HCT116 (cell line): ENCODE results near the gene BORCS8. TPM values are rescaled to one million over a fixed set of nuclear protein-coding genes. Genes with fewer than 3 reads are reported as not detected.

ENCODE experiments used
- ATAC-seq: fragments of 200-7000 bp; cut with Tn5 transposase; 2 replicates; pipeline ENCODE4 v1.9.1; 2020; ENCODE audit warnings: mild to moderate bottlenecking, moderate library complexity
- BruUV-seq: library from RNA; stranded (reverse); fragments of 400-500 nt; replicated peaks from 2 replicates; lab custom pipeline; 2021; lab: Mats Ljungman, UMichigan
- CTCF ChIA-PET: fragments of 300-600 bp; sonication (Branson Sonifier 250); formaldehyde crosslinking; loops from one replicate; lab custom pipeline; 2021; ENCODE audit warnings: antibody characterized with exemption; lab: Charles Lee
- POLR2A ChIA-PET: fragments of 300-600, 350-600 bp; sonication (Branson Sonifier 250); formaldehyde crosslinking; loops from one replicate; lab custom pipeline; 2021; ENCODE audit warnings: antibody characterized with exemption; lab: Charles Lee
- RAD21 ChIA-PET, 2 experiments: fragments of 300-600 bp; sonication (Branson Sonifier 250); formaldehyde crosslinking; loops; one replicate each; lab custom pipeline; 2023; ENCODE audit warnings: low total read pairs in 2 of 2; ENCODE audit not compliant: uncharacterized antibody in 2 of 2, unreplicated experiment in 2 of 2, low non-redundant PET in 1 of 2; lab: Charles Lee
- DNase-seq: peaks from one replicate; pipeline ENCODE4 v3.0.0-alpha.2; 2010; ENCODE audit warnings: low read depth, low spot score
- H2AFZ ChIP-seq: fragments of 200-600 bp; shearing (Covaris generic), sonication (generic); 2 replicates; pipeline ENCODE4 v1.6.1; 2017; ENCODE audit warnings: low read depth, mixed run types, mixed read lengths, antibody characterized with exemption, low read length; ENCODE audit not compliant: poor library complexity, severe bottlenecking
- H3K27ac ChIP-seq: 2 replicates; pipeline ENCODE4 v1.5.1; 2012; ENCODE audit warnings: low read depth, low read length
- H3K27me3 ChIP-seq: fragments of 200-600 bp; sonication (generic); 2 replicates; pipeline ENCODE4 v1.6.1; 2016; ENCODE audit warnings: mixed run types, low read length, mixed read lengths; ENCODE audit not compliant: insufficient read depth
- H3K36me3 ChIP-seq, 2 experiments: fragments of 200-500 bp in 1 of 2; fragments of 200-600 bp in 1 of 2; sonication (Bioruptor generic) in 1 of 2; sonication (generic) in 1 of 2; 2 replicates each; pipeline versions ENCODE4 v1.5.1 to v1.6.1; 2014 to 2016; ENCODE audit warnings: low read length in 2 of 2, inconsistent platforms in 1 of 2, mixed read lengths in 1 of 2, mixed run types in 1 of 2; ENCODE audit not compliant: insufficient read depth in 2 of 2, control insufficient read depth in 1 of 2
- H3K4me1 ChIP-seq, 2 experiments: fragments of 200-600 bp in 1 of 2; sonication (generic) in 1 of 2; 2 replicates each; pipeline versions ENCODE4 v1.5.1 to v1.6.1; 2012 to 2017; ENCODE audit warnings: low read length in 2 of 2, inconsistent platforms in 1 of 2, mild to moderate bottlenecking in 1 of 2, mixed read lengths in 1 of 2, mixed run types in 1 of 2, moderate library complexity in 1 of 2; ENCODE audit not compliant: insufficient read depth in 2 of 2, control insufficient read depth in 1 of 2
- H3K4me2 ChIP-seq: fragments of 200-600 bp; sonication (generic); 2 replicates; pipeline ENCODE4 v1.6.1; 2017; ENCODE audit warnings: mixed run types, low read length, mixed read lengths
- H3K4me3 ChIP-seq, 2 experiments: fragments of 200-600 bp in 1 of 2; sonication (generic) in 1 of 2; replicated peaks in 1 of 2; 2 replicates each; pipeline ENCODE4 v1.5.1; 2011 to 2016; ENCODE audit warnings: low read length in 2 of 2, control low read depth in 1 of 2, low read depth in 1 of 2, mild to moderate bottlenecking in 1 of 2, mixed read lengths in 1 of 2, mixed run types in 1 of 2
- H3K79me2 ChIP-seq: fragments of 200-600 bp; sonication (generic); 2 replicates; pipeline ENCODE4 v1.6.1; 2017; ENCODE audit warnings: mild to moderate bottlenecking, mixed run types, low read length, moderate library complexity, mixed read lengths; ENCODE audit not compliant: insufficient read depth
- H3K9ac ChIP-seq: fragments of 200-600 bp; sonication (generic); 2 replicates; pipeline ENCODE4 v1.6.1; 2016; ENCODE audit warnings: low read length, mixed read lengths
- H3K9me2 ChIP-seq: fragments of 200-600 bp; sonication (generic), shearing (Covaris generic); 2 replicates; pipeline ENCODE4 v1.6.1; 2017; ENCODE audit warnings: mixed run types, mild to moderate bottlenecking, moderate library complexity; ENCODE audit not compliant: insufficient read depth
- H3K9me3 ChIP-seq, 2 experiments: fragments of 200-500 bp in 1 of 2; fragments of 200-600 bp in 1 of 2; sonication (Bioruptor generic) in 1 of 2; sonication (generic) in 1 of 2; 2 replicates each; pipeline ENCODE4 v1.6.1; 2014 to 2017; ENCODE audit warnings: low read length in 2 of 2, mixed read lengths in 2 of 2, inconsistent platforms in 1 of 2, low read depth in 1 of 2, mild to moderate bottlenecking in 1 of 2, mixed run types in 1 of 2, moderate library complexity in 1 of 2; ENCODE audit not compliant: control insufficient read depth in 1 of 2, insufficient read depth in 1 of 2
- H4K20me1 ChIP-seq: fragments of 200-600 bp; sonication (generic), shearing (Covaris generic); 2 replicates; pipeline ENCODE4 v1.6.1; 2017; ENCODE audit warnings: mixed run types, mild to moderate bottlenecking, moderate library complexity; ENCODE audit not compliant: insufficient read depth
- CBX3 ChIP-seq: IDR thresholded peaks from 2 replicates; pipeline ENCODE4 v1.6.1; 2012; ENCODE audit warnings: low read depth
- ELF1 ChIP-seq: IDR thresholded peaks from 2 replicates; pipeline ENCODE4 v1.6.1; 2012; ENCODE audit warnings: low read depth, borderline replicate concordance
- EZH2phosphoT487 ChIP-seq: fragments of 200-600 bp; IDR thresholded peaks from 2 replicates; pipeline ENCODE4 v1.6.1; 2018; ENCODE audit warnings: antibody characterized with exemption, borderline replicate concordance
- JUND ChIP-seq: IDR thresholded peaks from 2 replicates; pipeline ENCODE4 v1.6.1; 2012
- POLR2A ChIP-seq: IDR thresholded peaks from 2 replicates; pipeline ENCODE4 v1.7.0; 2011; ENCODE audit warnings: borderline replicate concordance; ENCODE audit not compliant: insufficient read depth, insufficient read length; ENCODE audit errors: extremely low read depth
- POLR2AphosphoS5 ChIP-seq: IDR thresholded peaks from 2 replicates; pipeline ENCODE4 v1.6.1; 2011; ENCODE audit warnings: mild to moderate bottlenecking, low read depth, low read length, moderate library complexity
- SP1 ChIP-seq: IDR thresholded peaks from 2 replicates; pipeline ENCODE4 v1.6.1; 2012; ENCODE audit warnings: low read depth
- SRF ChIP-seq: IDR thresholded peaks from 2 replicates; pipeline ENCODE4 v1.6.1; 2012; ENCODE audit warnings: low read depth
- ZNF274 ChIP-seq: fragments of 200-500 bp; sonication (Bioruptor generic); IDR thresholded peaks from 2 replicates; pipeline ENCODE4 v1.6.1; 2014; ENCODE audit warnings: mild to moderate bottlenecking, low read depth, low read length, inconsistent platforms
- intact Hi-C: fragments of 100-400 bp; cut with micrococcal nuclease; formaldehyde crosslinking; loops from 2 replicates; pipeline ENCODE4 v1.10.0; 2022
- total RNA-seq: library from RNA; stranded (reverse); gene quantifications from one replicate; pipeline ENCODE4 v1.2.1, GENCODE V29; 2021; ENCODE audit not compliant: unreplicated experiment
- TF ChIP-seq, protein P1 (sequence below): IDR thresholded peaks from 2 replicates; pipeline ENCODE4 v1.6.1; 2011; ENCODE audit warnings: mild to moderate bottlenecking, low read length, moderate library complexity; ENCODE audit not compliant: insufficient replicate concordance; ENCODE audit errors: extremely low read depth
- TF ChIP-seq, protein P2 (sequence below), 3 experiments: fragments of 200-600 bp in 1 of 3; sonication (generic) in 1 of 3; IDR thresholded peaks in 2 of 3; conservative IDR thresholded peaks in 1 of 3; 2 replicates each; pipeline ENCODE4 v1.5.1; 2012 to 2017; ENCODE audit warnings: low read depth in 2 of 3, low read length in 2 of 3, antibody characterized with exemption in 1 of 3, borderline replicate concordance in 1 of 3, control low read depth in 1 of 3, mild to moderate bottlenecking in 1 of 3, mixed read lengths in 1 of 3, mixed run types in 1 of 3, moderate library complexity in 1 of 3; ENCODE audit not compliant: insufficient read depth in 1 of 3
- TF ChIP-seq, protein P3 (sequence below): IDR thresholded peaks from 2 replicates; pipeline ENCODE4 v1.6.1; 2012

The BORCS8 gene
- total RNA-seq, 1 experiment from 2014 or later = 17.1 TPM

DNA sequence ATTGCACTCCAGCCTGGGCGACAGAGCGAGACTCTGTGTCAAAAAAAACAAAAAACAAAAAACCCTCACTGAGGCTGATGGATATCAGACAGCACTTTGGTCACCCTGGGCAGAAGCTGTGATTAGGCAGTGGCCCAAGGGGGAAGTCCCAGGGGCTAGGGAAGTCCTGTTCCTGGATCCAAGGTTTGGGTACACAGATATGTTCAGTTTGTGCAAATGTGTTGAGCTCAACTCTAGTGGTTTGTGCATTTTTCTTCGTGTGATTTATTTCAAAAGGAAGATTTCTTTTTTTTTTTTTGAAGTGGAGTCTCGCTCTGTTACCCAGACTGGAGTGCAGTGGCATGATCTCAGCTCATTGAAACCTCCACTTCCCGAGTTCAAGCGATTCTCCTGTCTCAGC is 34.1 kb downstream of the BORCS8 start:
- Histone ChIP-seq H3K9me2 (no peaks in the 10 kb centered on the region), H3K27me3 (no peaks in the 10 kb centered on the region), H3K4me2 (no peak overlapping the region), H3K4me1 (no peaks in the 10 kb centered on the region), H3K79me2 (no peaks in the 10 kb centered on the region), H3K36me3 (no peaks in the 10 kb centered on the region), H3K4me3 (no peak overlapping the region), H4K20me1 (no peaks in the 10 kb centered on the region), H3K27ac (no peak overlapping the region), H3K9ac (no peak overlapping the region), H3K9me3 (no peaks in the 10 kb centered on the region), H2AFZ (no peak overlapping the region)
- ChIA-PET RAD21 (no interaction called here), CTCF (interaction anchor here (1.6 kb wide), 1 partner anchor 10 kb away, joined by 3 read pairs; no protein-coding TSS in a partner anchor), POLR2A (no interaction called here)
- no peak for DNase-seq
- no TSS peak for BruUV-seq
- TF ChIP-seq, protein P1, sequence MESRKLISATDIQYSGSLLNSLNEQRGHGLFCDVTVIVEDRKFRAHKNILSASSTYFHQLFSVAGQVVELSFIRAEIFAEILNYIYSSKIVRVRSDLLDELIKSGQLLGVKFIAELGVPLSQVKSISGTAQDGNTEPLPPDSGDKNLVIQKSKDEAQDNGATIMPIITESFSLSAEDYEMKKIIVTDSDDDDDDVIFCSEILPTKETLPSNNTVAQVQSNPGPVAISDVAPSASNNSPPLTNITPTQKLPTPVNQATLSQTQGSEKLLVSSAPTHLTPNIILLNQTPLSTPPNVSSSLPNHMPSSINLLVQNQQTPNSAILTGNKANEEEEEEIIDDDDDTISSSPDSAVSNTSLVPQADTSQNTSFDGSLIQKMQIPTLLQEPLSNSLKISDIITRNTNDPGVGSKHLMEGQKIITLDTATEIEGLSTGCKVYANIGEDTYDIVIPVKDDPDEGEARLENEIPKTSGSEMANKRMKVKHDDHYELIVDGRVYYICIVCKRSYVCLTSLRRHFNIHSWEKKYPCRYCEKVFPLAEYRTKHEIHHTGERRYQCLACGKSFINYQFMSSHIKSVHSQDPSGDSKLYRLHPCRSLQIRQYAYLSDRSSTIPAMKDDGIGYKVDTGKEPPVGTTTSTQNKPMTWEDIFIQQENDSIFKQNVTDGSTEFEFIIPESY = no peak
- no peak for TF ChIP-seq JUND
- no peak for TF ChIP-seq EZH2phosphoT487
- no peak for TF ChIP-seq ZNF274
- TF ChIP-seq SRF = no peak
- TF ChIP-seq ELF1 = no peak
- TF ChIP-seq, protein P2, sequence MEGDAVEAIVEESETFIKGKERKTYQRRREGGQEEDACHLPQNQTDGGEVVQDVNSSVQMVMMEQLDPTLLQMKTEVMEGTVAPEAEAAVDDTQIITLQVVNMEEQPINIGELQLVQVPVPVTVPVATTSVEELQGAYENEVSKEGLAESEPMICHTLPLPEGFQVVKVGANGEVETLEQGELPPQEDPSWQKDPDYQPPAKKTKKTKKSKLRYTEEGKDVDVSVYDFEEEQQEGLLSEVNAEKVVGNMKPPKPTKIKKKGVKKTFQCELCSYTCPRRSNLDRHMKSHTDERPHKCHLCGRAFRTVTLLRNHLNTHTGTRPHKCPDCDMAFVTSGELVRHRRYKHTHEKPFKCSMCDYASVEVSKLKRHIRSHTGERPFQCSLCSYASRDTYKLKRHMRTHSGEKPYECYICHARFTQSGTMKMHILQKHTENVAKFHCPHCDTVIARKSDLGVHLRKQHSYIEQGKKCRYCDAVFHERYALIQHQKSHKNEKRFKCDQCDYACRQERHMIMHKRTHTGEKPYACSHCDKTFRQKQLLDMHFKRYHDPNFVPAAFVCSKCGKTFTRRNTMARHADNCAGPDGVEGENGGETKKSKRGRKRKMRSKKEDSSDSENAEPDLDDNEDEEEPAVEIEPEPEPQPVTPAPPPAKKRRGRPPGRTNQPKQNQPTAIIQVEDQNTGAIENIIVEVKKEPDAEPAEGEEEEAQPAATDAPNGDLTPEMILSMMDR (IDR thresholded peaks at IDR 0.05 in 2 of 3, conservative IDR thresholded peaks at IDR 0.05 in 1 of 3; ENCODE audit: borderline replicate concordance in 1 of 3, insufficient read depth in 1 of 3, low read depth in 2 of 3, low read length in 2 of 3) = no peak
- TF ChIP-seq, protein P3, sequence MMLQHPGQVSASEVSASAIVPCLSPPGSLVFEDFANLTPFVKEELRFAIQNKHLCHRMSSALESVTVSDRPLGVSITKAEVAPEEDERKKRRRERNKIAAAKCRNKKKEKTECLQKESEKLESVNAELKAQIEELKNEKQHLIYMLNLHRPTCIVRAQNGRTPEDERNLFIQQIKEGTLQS = no peak
- no peak for TF ChIP-seq POLR2AphosphoS5
- no peak for TF ChIP-seq POLR2A
- TF ChIP-seq SP1 = no peak
- TF ChIP-seq CBX3 = no peak
- ATAC-seq = no peak
- intact Hi-C loops = no loop called here
